Testis (tissue), 2 donors: Measurements from ENCODE around the gene CUBN.

Experiments used
- CTCF ChIP-seq, 3 experiments: fragments of 450-650 bp in 2 of 3; fragments of 200-600 bp in 1 of 3; sonication (generic) in 1 of 3; IDR thresholded peaks; one replicate each; pipeline ENCODE4 v1.5.1; 2016 to 2019; ENCODE audit warnings: antibody characterized with exemption in 3 of 3, mild to moderate bottlenecking in 2 of 3, moderate library complexity in 1 of 3
- POLR2A ChIP-seq: fragments of 450-650 bp; IDR thresholded peaks from one replicate; pipeline ENCODE4 v1.6.1; 2017; ENCODE audit warnings: antibody characterized with exemption, mild to moderate bottlenecking, moderate library complexity

DNA sequence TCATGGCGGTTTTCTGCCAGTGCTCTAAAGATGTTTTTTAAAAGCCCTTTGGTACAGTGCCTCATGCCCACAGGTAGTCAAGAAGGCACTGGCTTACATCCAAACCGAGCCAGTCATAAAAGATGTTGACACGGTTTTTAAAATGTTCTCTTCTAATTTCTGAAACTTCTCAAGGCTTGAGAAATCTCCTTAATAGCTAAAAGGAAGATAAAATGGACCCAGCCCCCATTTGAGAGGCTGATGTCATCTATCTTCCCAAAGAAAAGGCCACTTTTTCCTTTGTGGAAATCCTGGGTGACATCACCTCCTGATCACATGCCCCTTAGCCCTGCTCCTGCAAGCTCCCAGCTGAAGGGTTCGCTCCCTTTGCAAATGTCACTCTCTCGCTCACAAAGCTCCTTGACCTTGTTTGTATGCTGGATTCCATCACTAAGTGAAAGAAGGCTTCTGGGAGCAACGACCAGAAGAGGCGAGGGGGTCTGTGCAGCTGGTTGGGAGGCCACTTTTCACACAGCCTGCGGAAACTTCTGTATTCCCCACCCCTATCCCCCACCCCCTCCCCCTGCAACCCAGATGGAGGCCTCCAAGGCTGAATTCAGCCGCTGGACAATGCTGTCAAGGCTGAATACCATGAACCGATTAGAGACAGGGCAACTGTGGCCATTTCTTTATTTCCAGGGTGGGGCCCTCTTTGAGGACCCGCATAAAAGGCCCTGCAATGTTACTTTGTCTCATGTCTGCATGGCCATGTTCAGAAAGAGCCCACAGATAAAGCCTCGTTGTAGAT lies 122.8 kb downstream of the CUBN start:
- TF ChIP-seq CTCF (IDR thresholded peaks at IDR 0.05) (no peak), POLR2A (no peak)
